ENCODE data around the gene ARHGAP26.

Gene ARHGAP26

DNA sequence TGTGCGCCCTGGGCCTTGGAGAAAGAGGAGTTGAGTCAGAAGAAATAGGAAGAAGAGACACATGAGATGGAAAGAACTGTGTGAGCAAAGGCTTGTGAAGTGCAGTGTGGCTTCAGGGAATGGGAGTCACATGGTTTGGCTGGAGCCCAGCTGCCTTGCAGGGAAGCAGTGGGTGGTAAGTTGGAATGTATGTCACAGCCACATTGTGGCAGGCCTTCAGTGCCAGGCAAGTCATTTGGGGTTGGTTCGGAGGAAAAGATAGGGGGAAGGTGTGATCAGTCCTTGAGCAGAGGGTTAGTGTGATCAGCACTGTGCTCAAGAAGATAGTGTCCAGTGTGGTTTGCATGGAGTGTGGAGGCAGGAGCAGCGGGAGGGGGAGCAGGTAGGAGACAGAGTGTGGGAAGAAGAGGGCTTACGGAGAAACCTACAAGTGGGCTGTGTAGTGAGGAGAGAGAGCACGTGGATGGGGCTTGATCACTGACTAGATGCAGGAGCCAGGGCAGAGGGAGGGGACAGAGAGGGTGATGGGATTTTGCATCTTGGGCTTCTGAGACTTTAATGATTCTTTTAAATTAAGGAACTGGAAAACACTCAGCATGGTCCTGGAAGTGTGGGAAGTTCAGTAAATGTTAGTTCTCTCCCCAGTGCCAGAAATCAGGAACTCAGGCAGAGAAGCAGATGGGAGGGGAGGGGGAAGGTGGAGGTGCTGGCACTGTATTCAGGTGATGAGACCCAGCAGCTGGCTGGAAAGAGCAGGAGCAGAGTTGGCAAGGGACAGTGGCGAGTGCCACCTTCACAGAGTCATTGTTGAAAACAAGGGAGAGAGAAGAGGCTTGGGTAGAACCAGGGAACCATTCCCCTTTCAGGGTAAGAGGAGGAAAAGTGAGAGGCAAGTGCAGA is 46.6 kb downstream of the ARHGAP26 start:
- TF ChIP-seq, protein P1, sequence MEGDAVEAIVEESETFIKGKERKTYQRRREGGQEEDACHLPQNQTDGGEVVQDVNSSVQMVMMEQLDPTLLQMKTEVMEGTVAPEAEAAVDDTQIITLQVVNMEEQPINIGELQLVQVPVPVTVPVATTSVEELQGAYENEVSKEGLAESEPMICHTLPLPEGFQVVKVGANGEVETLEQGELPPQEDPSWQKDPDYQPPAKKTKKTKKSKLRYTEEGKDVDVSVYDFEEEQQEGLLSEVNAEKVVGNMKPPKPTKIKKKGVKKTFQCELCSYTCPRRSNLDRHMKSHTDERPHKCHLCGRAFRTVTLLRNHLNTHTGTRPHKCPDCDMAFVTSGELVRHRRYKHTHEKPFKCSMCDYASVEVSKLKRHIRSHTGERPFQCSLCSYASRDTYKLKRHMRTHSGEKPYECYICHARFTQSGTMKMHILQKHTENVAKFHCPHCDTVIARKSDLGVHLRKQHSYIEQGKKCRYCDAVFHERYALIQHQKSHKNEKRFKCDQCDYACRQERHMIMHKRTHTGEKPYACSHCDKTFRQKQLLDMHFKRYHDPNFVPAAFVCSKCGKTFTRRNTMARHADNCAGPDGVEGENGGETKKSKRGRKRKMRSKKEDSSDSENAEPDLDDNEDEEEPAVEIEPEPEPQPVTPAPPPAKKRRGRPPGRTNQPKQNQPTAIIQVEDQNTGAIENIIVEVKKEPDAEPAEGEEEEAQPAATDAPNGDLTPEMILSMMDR (IDR thresholded peaks at IDR 0.05; ENCODE audit: low read length, missing control alignments) = no peak
- no peak overlapping the region for H3K4me3 ChIP-seq (replicated peaks; ENCODE audit: low read depth, low read length)
- DNase-seq (ENCODE audit: low read depth) = peak; percentile 54

DNA sequence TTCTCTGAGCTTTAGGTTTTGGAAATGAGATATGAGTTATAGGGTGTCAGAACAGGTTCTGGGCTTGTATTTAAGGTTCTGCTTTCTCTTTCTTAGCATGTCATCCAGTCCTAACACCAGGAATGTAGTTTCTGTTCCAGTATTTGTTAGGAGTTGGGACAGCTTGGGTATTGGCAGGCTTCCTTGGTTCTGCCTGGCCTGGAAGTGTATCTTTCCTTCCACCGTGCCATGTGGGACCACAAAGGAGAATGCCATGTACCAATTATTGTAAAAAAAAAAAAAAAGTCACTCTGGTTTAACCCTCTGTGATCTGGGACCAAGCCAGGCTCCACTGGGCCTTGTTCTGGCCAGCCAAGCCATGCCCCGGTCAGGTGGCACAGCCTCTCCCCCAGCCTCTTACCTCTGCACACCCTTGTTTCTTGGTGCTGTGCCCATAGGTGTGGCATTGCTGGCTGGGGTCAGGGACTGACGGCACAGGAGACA is 47.8 kb downstream of the ARHGAP26 start:
- DNase-seq (ENCODE audit: low read depth) = no peak
- TF ChIP-seq, protein P1 (IDR thresholded peaks at IDR 0.05; ENCODE audit: low read length, missing control alignments) = no peak
- no peak overlapping the region for H3K4me3 ChIP-seq (replicated peaks; ENCODE audit: low read depth, low read length)

DNA sequence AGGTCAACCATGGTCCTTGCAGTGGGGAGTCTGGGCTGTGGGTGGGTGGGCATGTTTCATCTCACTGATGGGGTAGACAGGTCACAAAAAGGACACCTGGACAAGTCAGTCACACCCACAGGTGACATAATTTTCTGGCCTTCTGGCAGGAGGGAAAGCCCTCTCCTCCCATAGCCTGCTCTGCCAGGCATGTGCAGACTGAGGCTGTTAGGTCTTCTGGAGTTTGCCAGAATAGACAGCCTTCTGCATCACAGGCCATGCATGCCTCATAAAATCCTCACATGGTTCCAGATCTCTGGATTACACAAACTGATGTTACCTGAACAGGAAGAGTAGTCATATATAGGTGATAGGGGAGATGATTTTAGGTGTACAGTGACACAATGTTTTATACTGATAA is 49.1 kb downstream of the ARHGAP26 start:
- H3K4me3 ChIP-seq (replicated peaks; ENCODE audit: low read depth, low read length) = no peak overlapping the region
- TF ChIP-seq, protein P1 (IDR thresholded peaks at IDR 0.05; ENCODE audit: low read length, missing control alignments) = no peak
- no peak for DNase-seq (ENCODE audit: low read depth)

- TF ChIP-seq, protein P1 (IDR thresholded peaks at IDR 0.05; ENCODE audit: low read length, missing control alignments) = no peak
- no peak overlapping the region for H3K4me3 ChIP-seq (replicated peaks; ENCODE audit: low read depth, low read length)
- DNase-seq (ENCODE audit: low read depth) = peak; percentile 43
Measured at GRCh38 chr5:142819825-142820224, 49.6 kb downstream of the ARHGAP26 start.

- no peak overlapping the region for H3K4me3 ChIP-seq (replicated peaks; ENCODE audit: low read depth, low read length)
- DNase-seq (ENCODE audit: low read depth) = no peak
- TF ChIP-seq, protein P1 (IDR thresholded peaks at IDR 0.05; ENCODE audit: low read length, missing control alignments) = no peak
Measured at GRCh38 chr5:142820447-142820846, 50.3 kb downstream of the ARHGAP26 start.

- TF ChIP-seq, protein P1 (IDR thresholded peaks at IDR 0.05; ENCODE audit: low read length, missing control alignments) = no peak
- H3K4me3 ChIP-seq (replicated peaks; ENCODE audit: low read depth, low read length) = no peak overlapping the region
- DNase-seq (ENCODE audit: low read depth) = no peak
Measured at GRCh38 chr5:142821034-142821732, 51.0 kb downstream of the ARHGAP26 start.

Data from fibroblast of pulmonary artery (primary cell).